Activated T-cell treated with anti-CD3 and anti-CD28 coated beads, Interleukin-2, amount 50 U/mL, for 72 hours (primary cell): Measurements from ENCODE around the gene CPT1C. TPM values are rescaled to one million over a fixed set of nuclear protein-coding genes. Genes with fewer than 3 reads are reported as not detected.

Experiments used
- ATAC-seq, 2 donors: fragments of 150-1000 bp; cut with Tn5 transposase; replicated peaks in 1 of 2; 2 replicates each; pipeline ENCODE4 v1.10.0; 2021; ENCODE audit warnings: moderate library complexity in 2 of 2, mild to moderate bottlenecking in 1 of 2
- DNase-seq, 2 donors: peaks; one replicate each; pipeline ENCODE4 v3.0.0; 2021 to 2022; ENCODE audit warnings: mixed read lengths in 1 of 2
- H3K27ac Mint-ChIP-seq: one replicate; pipeline ENCODE4 v1.8.0; 2022; ENCODE audit warnings: mild to moderate bottlenecking, moderate library complexity, mixed read lengths
- H3K27me3 Mint-ChIP-seq: one replicate; pipeline ENCODE4 v1.8.0; 2022; ENCODE audit warnings: low read depth, mixed read lengths
- H3K36me3 Mint-ChIP-seq, 2 donors: one replicate each; pipeline ENCODE4 v1.8.0; 2022; ENCODE audit warnings: mixed read lengths in 2 of 2, mild to moderate bottlenecking in 1 of 2; ENCODE audit not compliant: insufficient read depth in 2 of 2
- H3K4me1 Mint-ChIP-seq: one replicate; pipeline ENCODE4 v1.8.0; 2022; ENCODE audit warnings: low read depth, mixed read lengths
- H3K4me3 Mint-ChIP-seq, 2 donors: one replicate each; pipeline ENCODE4 v1.8.0; 2022; ENCODE audit warnings: mild to moderate bottlenecking in 2 of 2, mixed read lengths in 2 of 2, moderate library complexity in 2 of 2
- H3K9me3 Mint-ChIP-seq, 2 donors: one replicate each; pipeline ENCODE4 v1.8.0; 2022; ENCODE audit warnings: mixed read lengths in 2 of 2
- total RNA-seq, 2 donors: library from RNA; stranded (reverse); gene quantifications; one replicate each; pipeline ENCODE4 v1.2.3, GENCODE V29; 2022

CPT1C gene
- total RNA-seq, 2 donors from 2014 or later: 1.9 to 2.3 TPM

DNA sequence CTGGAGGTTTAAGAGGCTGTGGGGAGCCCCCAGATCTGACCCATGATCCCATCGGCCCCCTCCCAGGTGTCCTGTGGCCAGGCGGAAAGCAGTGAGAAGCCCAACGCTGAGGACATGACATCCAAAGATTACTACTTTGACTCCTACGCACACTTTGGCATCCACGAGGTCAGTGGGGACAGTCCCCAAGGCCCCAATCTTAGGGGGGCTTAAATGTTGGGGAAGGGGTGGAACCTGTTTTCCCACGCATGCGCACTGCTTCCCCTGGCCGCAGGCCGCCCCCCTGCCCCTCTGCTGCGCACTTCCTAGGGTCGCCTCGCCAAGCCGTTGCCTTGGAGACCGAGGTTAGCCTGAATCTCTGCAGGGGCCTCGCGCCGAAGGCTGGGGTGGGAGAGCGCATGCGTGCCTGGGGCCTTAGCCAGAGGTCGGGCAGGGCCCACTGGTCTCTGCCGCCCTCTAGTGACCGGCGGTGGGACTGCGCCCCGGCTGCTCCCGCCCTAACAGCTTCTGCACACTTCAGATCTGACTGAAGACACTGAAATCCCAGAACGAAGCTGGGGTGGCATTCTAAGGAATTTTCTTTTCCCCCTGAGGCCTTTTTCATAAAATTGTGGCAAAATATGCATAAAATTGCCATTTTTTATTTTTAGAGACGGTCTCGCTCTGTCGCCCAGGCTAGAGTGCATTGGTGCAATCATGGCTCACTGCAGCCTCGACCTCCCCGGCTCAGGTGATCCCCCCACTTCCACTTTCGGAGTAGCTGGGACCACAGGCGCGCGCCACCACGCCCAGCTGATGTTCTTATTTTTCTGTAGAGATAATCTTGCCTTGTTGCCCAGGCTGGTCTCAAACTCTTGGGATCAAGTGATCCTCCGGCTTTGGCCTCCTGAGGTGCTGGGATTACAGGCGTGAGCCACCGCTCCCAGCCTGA lies 10.2 kb upstream of the CPT1C start:
- Mint-ChIP-seq H3K36me3 (peaks cover 9 to 29% of the 10 kb centered on the region in 2 donors), H3K4me3 (peak overlapping the region; percentile 90 to 97), H3K27me3 (no peaks in the 10 kb centered on the region), H3K4me1 (peaks cover 50% of the 10 kb centered on the region), H3K27ac (no peak overlapping the region), H3K9me3 (no peaks in the 10 kb centered on the region)
- peak; percentile 95 to 97 for DNase-seq
- peak in 1 of 2 donors; percentile 9 for ATAC-seq

DNA sequence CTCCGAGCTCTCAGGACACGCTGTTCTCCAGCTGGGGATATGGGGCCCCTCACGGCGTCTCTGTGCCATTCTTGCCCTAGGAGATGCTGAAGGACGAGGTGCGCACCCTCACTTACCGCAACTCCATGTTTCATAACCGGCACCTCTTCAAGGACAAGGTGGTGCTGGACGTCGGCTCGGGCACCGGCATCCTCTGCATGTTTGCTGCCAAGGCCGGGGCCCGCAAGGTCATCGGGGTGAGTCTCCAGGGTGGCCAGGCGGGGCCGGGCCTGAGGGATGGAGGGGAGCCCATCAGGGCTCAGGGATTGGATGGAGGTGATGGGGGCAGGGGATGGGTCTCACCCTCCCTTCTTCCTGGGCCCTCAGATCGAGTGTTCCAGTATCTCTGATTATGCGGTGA lies 9.1 kb upstream of the CPT1C start:
- Mint-ChIP-seq H3K9me3 (no peaks in the 10 kb centered on the region), H3K4me3 (no peak overlapping the region), H3K27me3 (no peaks in the 10 kb centered on the region), H3K36me3 (peaks cover 9 to 30% of the 10 kb centered on the region in 2 donors), H3K27ac (no peak overlapping the region), H3K4me1 (peaks cover 41% of the 10 kb centered on the region)
- no peak for ATAC-seq
- no peak for DNase-seq

DNA sequence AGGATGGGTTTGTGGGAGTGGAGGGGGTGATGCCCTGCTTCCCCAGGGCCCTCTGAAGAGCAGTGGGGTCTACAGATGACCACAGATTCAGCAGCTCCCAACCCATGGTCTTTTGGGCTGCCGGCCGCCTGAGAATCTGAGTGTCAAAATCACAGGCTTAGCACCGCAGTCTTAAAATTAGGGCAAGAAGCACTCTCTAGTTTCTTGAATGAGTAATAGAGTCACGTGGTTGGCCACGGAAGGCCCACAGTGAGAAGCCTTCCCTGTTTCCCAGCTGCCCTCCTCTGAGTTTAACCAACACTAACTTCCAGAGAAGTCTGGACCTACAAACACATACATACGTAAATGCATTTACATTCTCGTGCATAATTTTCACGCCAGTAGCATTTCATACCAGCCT lies 8.6 kb upstream of the CPT1C start:
- Mint-ChIP-seq H3K4me1 (peaks cover 41% of the 10 kb centered on the region), H3K9me3 (no peaks in the 10 kb centered on the region), H3K4me3 (no peak overlapping the region), H3K27ac (no peak overlapping the region), H3K36me3 (peaks cover 9 to 26% of the 10 kb centered on the region in 2 donors), H3K27me3 (no peaks in the 10 kb centered on the region)
- ATAC-seq: no peak
- no peak for DNase-seq

DNA sequence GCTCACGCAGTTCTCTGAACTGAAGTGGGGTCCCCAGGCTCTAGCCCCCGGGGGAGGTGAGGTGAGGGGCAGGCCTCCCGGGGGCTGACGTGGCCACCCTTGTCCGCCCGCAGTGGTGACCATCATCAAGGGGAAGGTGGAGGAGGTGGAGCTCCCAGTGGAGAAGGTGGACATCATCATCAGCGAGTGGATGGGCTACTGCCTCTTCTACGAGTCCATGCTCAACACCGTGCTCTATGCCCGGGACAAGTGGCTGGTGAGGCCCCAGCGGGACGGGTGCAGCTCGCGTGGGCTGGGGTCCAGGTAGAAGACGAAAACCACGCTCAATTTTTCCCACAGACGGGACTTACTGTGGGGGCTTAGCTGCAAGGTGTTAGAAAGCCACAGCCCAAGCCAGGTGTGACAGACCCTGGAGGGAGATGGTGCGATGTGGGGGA lies 7.1 kb upstream of the CPT1C start:
- Mint-ChIP-seq H3K27ac (peak overlapping the region; percentile 44), H3K4me3 (no peak overlapping the region), H3K27me3 (no peaks in the 10 kb centered on the region), H3K9me3 (no peaks in the 10 kb centered on the region), H3K4me1 (peaks cover 32% of the 10 kb centered on the region), H3K36me3 (peaks cover 11 to 28% of the 10 kb centered on the region in 2 donors)
- ATAC-seq (no peak), DNase-seq (no peak)

DNA sequence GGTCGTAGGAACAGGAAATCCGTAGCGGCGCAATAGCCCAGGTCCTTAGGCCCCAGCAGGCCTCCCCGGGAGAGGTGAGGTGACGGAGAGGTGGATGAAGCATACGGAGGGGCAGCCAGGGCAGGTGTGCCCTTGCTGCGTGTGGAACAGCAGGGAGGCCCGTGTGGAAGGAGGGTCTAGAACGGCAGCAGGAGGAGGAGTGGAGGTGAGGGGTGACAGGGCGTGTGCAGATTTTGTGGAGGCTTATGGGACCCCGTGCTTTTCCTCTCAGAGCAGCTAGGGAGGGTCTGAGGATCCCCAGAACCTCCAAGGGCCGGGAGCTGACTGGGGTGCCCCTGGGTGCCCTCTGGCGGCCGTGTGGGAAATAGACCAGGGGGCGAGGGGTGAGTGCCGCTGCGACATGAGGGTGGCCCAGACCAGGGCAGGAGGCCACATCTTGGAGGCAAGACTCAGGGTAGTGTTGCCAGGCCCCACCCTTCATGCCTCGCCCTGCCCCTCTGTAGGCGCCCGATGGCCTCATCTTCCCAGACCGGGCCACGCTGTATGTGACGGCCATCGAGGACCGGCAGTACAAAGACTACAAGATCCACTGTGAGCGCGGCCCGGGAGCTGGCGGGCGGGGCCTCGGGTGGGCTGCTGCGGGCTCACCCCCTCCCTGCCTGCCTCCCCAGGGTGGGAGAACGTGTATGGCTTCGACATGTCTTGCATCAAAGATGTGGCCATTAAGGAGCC lies 6.5 kb upstream of the CPT1C start:
- no peak overlapping the region for H3K4me3 Mint-ChIP-seq
- no peaks in the 10 kb centered on the region for H3K27me3 Mint-ChIP-seq
- no peak for ATAC-seq
- H3K36me3 Mint-ChIP-seq: peaks cover 11 to 28% of the 10 kb centered on the region in 2 donors
- H3K27ac Mint-ChIP-seq: peak overlapping the region; percentile 44
- DNase-seq: no peak
- peaks cover 32% of the 10 kb centered on the region for H3K4me1 Mint-ChIP-seq
- H3K9me3 Mint-ChIP-seq: no peaks in the 10 kb centered on the region

DNA sequence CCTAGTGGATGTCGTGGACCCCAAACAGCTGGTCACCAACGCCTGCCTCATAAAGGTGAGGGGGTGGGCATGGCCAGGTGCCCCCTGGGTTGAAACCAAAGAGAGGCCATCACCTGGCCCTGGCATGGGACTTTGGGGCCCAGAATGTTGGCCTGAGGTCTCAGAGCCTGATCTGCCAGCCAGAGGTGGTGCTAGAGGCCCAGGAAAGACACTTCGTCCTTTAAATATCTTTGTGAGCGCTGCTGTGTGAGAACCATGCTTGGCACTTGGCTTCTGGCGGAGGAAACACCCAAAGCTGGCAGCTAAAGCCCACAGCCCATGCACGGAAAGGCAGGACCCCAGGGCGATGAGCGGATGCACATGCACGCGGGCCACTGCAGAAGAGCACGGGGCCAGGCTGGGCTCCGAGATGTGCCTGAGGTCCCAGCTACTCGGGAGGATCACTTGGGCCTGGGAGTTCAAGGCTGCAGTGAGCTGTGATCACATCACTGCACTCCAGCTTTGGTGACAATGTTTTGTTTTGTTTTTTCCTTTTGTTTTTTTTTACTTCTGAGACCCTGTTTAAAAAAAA lies 5.8 kb upstream of the CPT1C start:
- Mint-ChIP-seq H3K9me3 (no peaks in the 10 kb centered on the region), H3K27me3 (no peaks in the 10 kb centered on the region), H3K4me1 (peaks cover 31% of the 10 kb centered on the region), H3K27ac (no peak overlapping the region), H3K4me3 (no peak overlapping the region), H3K36me3 (peaks cover 11 to 30% of the 10 kb centered on the region in 2 donors)
- ATAC-seq (no peak), DNase-seq (no peak)

DNA sequence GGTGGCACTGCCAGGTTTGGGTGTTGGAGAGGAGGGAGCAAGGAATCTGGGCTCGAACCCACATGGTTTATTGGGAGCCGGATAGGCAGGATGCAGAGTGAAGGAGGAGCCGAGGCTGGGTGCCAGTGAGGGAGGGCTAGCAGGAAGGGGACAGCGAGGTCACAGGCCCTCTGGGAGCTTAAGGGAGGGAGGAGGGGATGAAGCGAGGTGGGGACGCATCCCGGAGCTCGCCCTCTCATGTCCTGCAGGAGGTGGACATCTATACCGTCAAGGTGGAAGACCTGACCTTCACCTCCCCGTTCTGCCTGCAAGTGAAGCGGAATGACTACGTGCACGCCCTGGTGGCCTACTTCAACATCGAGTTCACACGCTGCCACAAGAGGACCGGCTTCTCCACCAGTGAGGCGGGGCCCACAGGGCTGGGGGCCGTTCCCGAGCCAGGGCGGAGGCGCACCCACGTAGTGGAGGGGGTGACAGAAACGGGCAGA lies 5.0 kb upstream of the CPT1C start:
- Mint-ChIP-seq H3K4me3 (no peak overlapping the region), H3K36me3 (peaks cover 14 to 28% of the 10 kb centered on the region in 2 donors)

DNA sequence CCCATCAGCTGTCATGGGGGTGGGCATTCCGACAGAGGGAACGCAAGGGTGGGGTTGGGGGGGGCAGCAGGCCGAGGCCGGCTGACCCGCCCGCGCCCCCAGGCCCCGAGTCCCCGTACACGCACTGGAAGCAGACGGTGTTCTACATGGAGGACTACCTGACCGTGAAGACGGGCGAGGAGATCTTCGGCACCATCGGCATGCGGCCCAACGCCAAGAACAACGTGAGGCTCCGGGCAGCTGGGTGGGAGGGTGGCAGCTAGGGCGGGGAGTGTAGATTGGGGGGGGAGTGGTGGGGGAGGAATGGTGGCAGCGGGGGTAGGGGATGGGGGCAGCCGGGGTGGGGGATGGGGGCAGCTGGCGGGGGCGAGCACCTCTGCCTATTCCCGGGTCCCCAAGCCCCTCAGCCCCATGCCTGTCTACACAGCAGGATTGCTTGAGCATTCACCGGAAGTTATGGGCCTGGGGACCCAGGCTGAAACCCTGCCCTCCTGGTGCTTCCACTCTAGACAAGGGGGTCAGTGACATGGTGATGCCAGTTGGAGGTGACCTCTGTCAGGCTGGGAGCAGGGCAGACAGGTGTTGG lies 4.3 kb upstream of the CPT1C start:
- H3K27me3 Mint-ChIP-seq: peaks cover 13% of the 10 kb centered on the region
- peaks cover 14 to 26% of the 10 kb centered on the region in 2 donors for H3K36me3 Mint-ChIP-seq
- no peak overlapping the region for H3K4me3 Mint-ChIP-seq
- no peak for DNase-seq
- peaks cover 34% of the 10 kb centered on the region for H3K4me1 Mint-ChIP-seq
- no peaks in the 10 kb centered on the region for H3K9me3 Mint-ChIP-seq
- no peak overlapping the region for H3K27ac Mint-ChIP-seq
- ATAC-seq: no peak

More for the DNA sequence above, 5.0 kb upstream of the CPT1C start:
- Mint-ChIP-seq H3K4me1 (peaks cover 31% of the 10 kb centered on the region), H3K9me3 (no peaks in the 10 kb centered on the region), H3K27me3 (peaks cover 7% of the 10 kb centered on the region), H3K27ac (no peak overlapping the region)
- DNase-seq: no peak
- ATAC-seq: no peak

DNA sequence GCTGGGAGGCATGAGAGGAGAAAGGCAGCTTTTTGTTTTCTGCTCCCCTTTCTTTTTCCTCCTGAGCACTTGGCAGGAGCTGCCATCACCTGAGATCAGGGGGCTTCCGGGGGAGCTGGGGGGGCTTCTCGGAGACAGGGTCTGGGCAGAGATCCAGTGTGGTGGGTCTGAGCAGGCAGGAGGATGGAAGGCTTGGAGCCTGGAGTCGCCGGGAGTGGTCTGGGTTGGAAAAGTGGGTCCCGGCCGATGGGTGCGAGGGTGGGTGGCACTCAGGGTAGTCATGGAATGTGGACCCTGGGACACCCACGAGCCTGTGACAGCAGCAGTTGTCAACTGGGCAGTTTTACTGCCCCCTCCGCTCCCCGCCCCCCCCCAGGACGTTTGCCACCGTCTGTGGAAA lies 3.8 kb upstream of the CPT1C start:
- H3K4me1 Mint-ChIP-seq: peaks cover 30% of the 10 kb centered on the region
- H3K9me3 Mint-ChIP-seq: no peaks in the 10 kb centered on the region
- no peak for ATAC-seq
- H3K36me3 Mint-ChIP-seq: peaks cover 14 to 26% of the 10 kb centered on the region in 2 donors
- no peak overlapping the region for H3K27ac Mint-ChIP-seq
- no peak overlapping the region for H3K4me3 Mint-ChIP-seq
- H3K27me3 Mint-ChIP-seq: peaks cover 13% of the 10 kb centered on the region
- no peak for DNase-seq

DNA sequence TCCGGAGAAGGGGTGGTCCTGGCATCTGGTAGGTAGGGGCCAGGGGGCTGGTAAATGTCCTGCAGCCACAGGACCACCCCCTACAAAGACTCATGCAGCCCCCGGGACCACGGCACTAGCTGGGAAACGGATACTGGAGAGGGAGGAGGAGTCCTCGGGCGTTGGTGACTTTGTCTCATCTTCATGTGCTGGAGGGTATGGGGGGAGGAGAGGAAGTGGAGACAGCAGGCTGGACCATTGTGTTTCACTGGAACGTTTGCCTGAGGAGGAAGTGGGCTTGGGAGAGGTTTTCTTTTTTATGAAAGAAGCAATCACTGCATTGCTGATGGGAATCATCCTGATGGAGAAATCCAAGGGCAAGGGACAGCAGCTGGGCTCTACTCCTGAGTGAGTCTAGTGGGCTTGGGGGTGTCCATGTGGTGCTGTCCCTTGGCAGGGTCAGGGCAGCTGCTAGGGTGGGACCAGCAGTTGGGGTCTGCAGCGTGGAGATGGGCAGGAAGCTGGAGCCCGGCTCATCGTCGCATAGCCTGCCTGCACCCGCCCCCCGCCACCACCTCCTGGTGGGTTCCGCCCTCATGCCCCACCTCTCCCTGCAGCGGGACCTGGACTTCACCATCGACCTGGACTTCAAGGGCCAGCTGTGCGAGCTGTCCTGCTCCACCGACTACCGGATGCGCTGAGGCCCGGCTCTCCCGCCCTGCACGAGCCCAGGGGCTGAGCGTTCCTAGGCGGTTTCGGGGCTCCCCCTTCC lies 3.2 kb upstream of the CPT1C start:
- H3K9me3 Mint-ChIP-seq: no peaks in the 10 kb centered on the region
- DNase-seq (no peak), ATAC-seq (no peak)
- H3K4me3 Mint-ChIP-seq: no peak overlapping the region
- H3K36me3 Mint-ChIP-seq: peaks cover 11 to 22% of the 10 kb centered on the region in 2 donors
- H3K27ac Mint-ChIP-seq: no peak overlapping the region
- H3K27me3 Mint-ChIP-seq: peaks cover 13% of the 10 kb centered on the region
- peaks cover 28% of the 10 kb centered on the region for H3K4me1 Mint-ChIP-seq

DNA sequence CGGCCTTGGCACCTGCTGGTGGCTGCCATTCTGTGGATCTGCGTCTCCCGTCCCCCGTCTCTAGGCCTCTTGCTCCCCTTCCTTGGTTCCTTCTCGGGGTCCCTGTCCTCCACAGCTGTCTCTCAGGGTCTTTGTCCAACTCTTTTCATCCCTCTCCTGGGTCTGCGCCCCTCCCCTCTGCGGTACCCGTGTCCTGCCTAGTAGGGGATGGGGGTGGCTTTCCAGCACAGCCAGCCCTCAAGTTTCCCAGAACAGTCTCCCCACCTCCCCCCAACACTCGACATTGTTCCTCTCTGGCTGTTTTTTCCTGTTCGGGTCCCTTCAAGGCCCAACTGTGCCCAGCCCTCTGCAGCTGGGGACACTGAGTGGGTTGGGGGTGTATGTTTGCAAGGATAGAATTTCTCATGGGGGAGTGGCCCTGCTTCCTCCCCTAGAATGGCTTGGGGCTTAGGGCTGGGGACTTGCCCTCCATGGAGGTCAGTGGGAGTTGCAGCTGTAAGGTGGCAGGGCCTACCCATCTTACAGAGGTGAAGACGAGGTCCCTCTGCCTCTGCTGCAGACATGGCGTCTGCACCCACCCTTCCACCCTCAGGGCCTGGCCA lies 2.3 kb upstream of the CPT1C start:
- no peak for ATAC-seq
- Mint-ChIP-seq H3K27me3 (peaks cover 13% of the 10 kb centered on the region), H3K9me3 (no peaks in the 10 kb centered on the region), H3K4me1 (peaks cover 28% of the 10 kb centered on the region), H3K27ac (no peak overlapping the region), H3K4me3 (no peak overlapping the region), H3K36me3 (peaks cover 11 to 19% of the 10 kb centered on the region in 2 donors)
- DNase-seq: no peak
